Stimulated activated CD8-positive, alpha-beta memory T cell treated with anti-CD3 and anti-CD28 coated beads, Interleukin-4, amount 100 ng/mL, for 24 hours (primary cell): ENCODE data around the gene PRRC1.
"Not testable (repeated sequence)": the region's sequence is repeated elsewhere in the genome, so short reads cannot be mapped to it uniquely, and the experiment has no call there.

ENCODE experiments used
- DNase-seq: peaks from one replicate; pipeline ENCODE4 v3.0.0-alpha.2; 2020; ENCODE audit warnings: low read depth

Gene PRRC1

GRCh38 chr5:127545249-127545648, 27.8 kb downstream of the PRRC1 start:
- DNase-seq = not testable (repeated sequence)

GRCh38 chr5:127549551-127549950, 32.1 kb downstream of the PRRC1 start:
- no peak for DNase-seq

- no peak for DNase-seq
Measured at GRCh38 chr5:127550652-127551409, 33.4 kb downstream of the PRRC1 start.

- DNase-seq = no peak
Measured at GRCh38 chr5:127551410-127552041, 34.1 kb downstream of the PRRC1 start.

- DNase-seq = no peak
Measured at GRCh38 chr5:127555826-127556225, 38.4 kb downstream of the PRRC1 start.

GRCh38 chr5:127556609-127557334, 39.3 kb downstream of the PRRC1 start:
- DNase-seq = no peak

GRCh38 chr5:127558273-127558672, 40.8 kb downstream of the PRRC1 start:
- no peak for DNase-seq

GRCh38 chr5:127561254-127561653, 43.8 kb downstream of the PRRC1 start:
- no peak for DNase-seq

GRCh38 chr5:127562252-127562651, 44.8 kb downstream of the PRRC1 start:
- DNase-seq = no peak

- no peak for DNase-seq
Measured at GRCh38 chr5:127563136-127563535, 45.7 kb downstream of the PRRC1 start.

GRCh38 chr5:127564002-127564769, 46.7 kb downstream of the PRRC1 start:
- peak; percentile 21 for DNase-seq

GRCh38 chr5:127565586-127566270, 48.3 kb downstream of the PRRC1 start:
- no peak for DNase-seq

- no peak for DNase-seq
Measured at GRCh38 chr5:127567026-127567768, 49.8 kb downstream of the PRRC1 start.

GRCh38 chr5:127568166-127568565, 50.7 kb downstream of the PRRC1 start:
- no peak for DNase-seq

- not testable (repeated sequence) for DNase-seq
Measured at GRCh38 chr5:127569471-127569870, 52.0 kb downstream of the PRRC1 start.

- DNase-seq = no peak
Measured at GRCh38 chr5:127571314-127572131, 54.1 kb downstream of the PRRC1 start.

- no peak for DNase-seq
Measured at GRCh38 chr5:127572930-127573329, 55.5 kb downstream of the PRRC1 start.

- no peak for DNase-seq
Measured at GRCh38 chr5:127574852-127575679, 57.6 kb downstream of the PRRC1 start.

GRCh38 chr5:127577458-127577857, 60.0 kb downstream of the PRRC1 start:
- no peak for DNase-seq
